Measurements from ENCODE around the gene FGF16.
A peak's percentile ranks its signal among the peaks of the same experiment; 100 is the strongest.

Gene FGF16

GRCh38 chrX:77434962-77435361 is 12.2 kb upstream of the FGF16 start:
- H3K9me3 Mint-ChIP-seq = no peaks in the 10 kb centered on the region
- H3K4me1 Mint-ChIP-seq = no peaks in the 10 kb centered on the region
- no peak for DNase-seq (ENCODE audit: low spot score in 2 of 2)
- no peak for ATAC-seq (replicated peaks; ENCODE audit: extremely low read depth, poor library complexity, severe bottlenecking)
- no peaks in the 10 kb centered on the region for H3K27me3 Mint-ChIP-seq
- no peak overlapping the region for H3K27ac Mint-ChIP-seq (ENCODE audit: low read depth)
- H3K4me3 Mint-ChIP-seq = no peak overlapping the region
- H3K36me3 Mint-ChIP-seq (ENCODE audit: insufficient read depth) = no peaks in the 10 kb centered on the region

DNA sequence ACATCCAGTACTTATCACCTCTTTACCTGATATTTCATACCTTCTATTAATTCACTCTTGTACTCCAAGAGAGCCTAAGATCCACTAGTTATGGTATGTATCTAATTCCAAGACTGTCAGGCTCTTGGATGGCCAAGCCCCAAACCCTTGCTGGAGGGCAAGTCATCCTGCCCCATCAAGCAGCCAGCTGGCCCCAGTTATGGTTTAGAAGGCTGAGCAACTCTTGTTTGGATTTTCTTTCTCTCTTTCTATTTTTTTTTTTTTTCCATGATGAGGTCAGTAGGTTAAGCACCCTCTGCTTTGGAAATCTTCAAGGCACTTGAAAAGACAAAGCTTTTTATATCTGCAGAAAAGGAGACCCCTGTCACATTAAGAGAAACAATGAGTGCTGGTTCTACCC is 10.9 kb upstream of the FGF16 start:
- H3K4me1 Mint-ChIP-seq = no peaks in the 10 kb centered on the region
- no peak overlapping the region for H3K27ac Mint-ChIP-seq (ENCODE audit: low read depth)
- no peak for DNase-seq (ENCODE audit: low spot score in 2 of 2)
- ATAC-seq (replicated peaks; ENCODE audit: extremely low read depth, poor library complexity, severe bottlenecking) = no peak
- H3K27me3 Mint-ChIP-seq = no peaks in the 10 kb centered on the region
- no peaks in the 10 kb centered on the region for H3K36me3 Mint-ChIP-seq (ENCODE audit: insufficient read depth)
- H3K9me3 Mint-ChIP-seq = no peaks in the 10 kb centered on the region
- H3K4me3 Mint-ChIP-seq = no peak overlapping the region

DNA sequence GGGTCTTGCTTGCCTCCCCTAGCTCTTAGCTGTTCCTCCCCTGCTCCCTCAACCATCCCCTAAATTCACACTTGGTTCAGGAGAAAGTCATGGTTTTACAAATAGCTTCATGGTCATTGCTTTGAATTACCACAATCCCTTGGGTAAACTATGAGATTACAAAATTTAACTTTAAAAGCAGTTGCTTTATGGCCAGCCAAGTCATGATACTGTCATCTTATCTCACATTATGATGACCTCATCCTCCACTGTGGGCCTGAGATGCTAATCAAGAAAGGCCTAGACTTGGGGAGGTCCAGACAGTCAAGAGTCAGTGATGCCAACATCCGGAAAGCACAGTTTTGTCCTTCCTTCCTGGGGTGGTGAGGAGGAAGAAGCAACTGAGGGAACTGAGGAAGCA is 10.5 kb upstream of the FGF16 start:
- DNase-seq (ENCODE audit: low spot score in 2 of 2) (no peak), ATAC-seq (replicated peaks; ENCODE audit: extremely low read depth, poor library complexity, severe bottlenecking) (no peak)
- no peaks in the 10 kb centered on the region for H3K36me3 Mint-ChIP-seq (ENCODE audit: insufficient read depth)
- no peaks in the 10 kb centered on the region for H3K27me3 Mint-ChIP-seq
- no peaks in the 10 kb centered on the region for H3K9me3 Mint-ChIP-seq
- no peaks in the 10 kb centered on the region for H3K4me1 Mint-ChIP-seq
- no peak overlapping the region for H3K27ac Mint-ChIP-seq (ENCODE audit: low read depth)
- no peak overlapping the region for H3K4me3 Mint-ChIP-seq

DNA sequence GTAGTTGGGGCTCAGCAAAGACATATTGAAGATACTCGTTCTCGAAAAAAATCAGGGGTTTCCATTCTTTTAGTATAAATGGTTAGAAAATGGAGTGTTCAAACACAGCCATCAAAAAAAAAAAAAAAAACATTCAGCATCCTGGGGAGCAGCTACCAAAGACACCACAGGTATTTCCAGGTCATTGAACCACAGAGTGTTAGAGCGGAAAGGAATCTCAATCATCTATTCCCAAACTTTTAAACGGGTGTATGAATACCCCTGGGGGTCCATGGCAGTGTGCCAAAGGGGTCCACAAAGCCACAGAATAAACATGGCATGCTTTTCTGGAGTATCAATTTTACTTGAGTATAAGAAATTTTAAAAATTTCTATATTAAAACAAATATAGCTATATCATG is 6.9 kb upstream of the FGF16 start:
- H3K27ac Mint-ChIP-seq (ENCODE audit: low read depth) = no peak overlapping the region

DNA sequence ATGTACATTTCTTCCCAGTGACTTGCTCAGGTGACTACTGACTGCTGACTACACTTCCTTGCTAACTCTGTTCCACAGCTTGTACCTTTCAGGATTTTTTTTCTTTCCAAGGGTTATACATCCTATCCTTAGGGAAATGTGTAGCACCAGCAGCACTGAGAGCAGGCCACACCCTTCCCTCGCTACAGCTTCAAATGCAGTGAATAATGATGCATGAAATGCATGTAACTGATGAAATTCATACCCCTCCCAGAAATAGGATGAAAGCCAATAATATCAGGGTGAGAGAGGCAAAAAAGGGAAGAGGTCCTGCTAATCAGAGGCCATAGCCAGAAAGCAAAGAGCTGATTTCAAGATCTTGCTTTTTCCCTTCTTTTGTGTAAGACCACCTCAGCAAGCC is 6.2 kb upstream of the FGF16 start:
- no peaks in the 10 kb centered on the region for H3K4me1 Mint-ChIP-seq
- no peaks in the 10 kb centered on the region for H3K9me3 Mint-ChIP-seq
- H3K36me3 Mint-ChIP-seq (ENCODE audit: insufficient read depth) = no peaks in the 10 kb centered on the region
- H3K4me3 Mint-ChIP-seq = no peak overlapping the region
- DNase-seq (ENCODE audit: low spot score in 2 of 2) (no peak), ATAC-seq (replicated peaks; ENCODE audit: extremely low read depth, poor library complexity, severe bottlenecking) (no peak)
- peaks cover 19% of the 10 kb centered on the region for H3K27me3 Mint-ChIP-seq
- no peak overlapping the region for H3K27ac Mint-ChIP-seq (ENCODE audit: low read depth)

More for the DNA sequence above, 6.9 kb upstream of the FGF16 start:
- DNase-seq (ENCODE audit: low spot score in 2 of 2) (no peak), ATAC-seq (replicated peaks; ENCODE audit: extremely low read depth, poor library complexity, severe bottlenecking) (no peak)
- Mint-ChIP-seq H3K36me3 (ENCODE audit: insufficient read depth) (no peaks in the 10 kb centered on the region), H3K4me1 (no peaks in the 10 kb centered on the region), H3K9me3 (no peaks in the 10 kb centered on the region), H3K4me3 (no peak overlapping the region), H3K27me3 (peaks cover 12% of the 10 kb centered on the region)

GRCh38 chrX:77441479-77441878 is 5.7 kb upstream of the FGF16 start:
- no peak overlapping the region for H3K27ac Mint-ChIP-seq (ENCODE audit: low read depth)
- no peaks in the 10 kb centered on the region for H3K36me3 Mint-ChIP-seq (ENCODE audit: insufficient read depth)
- H3K27me3 Mint-ChIP-seq = peaks cover 24% of the 10 kb centered on the region
- H3K9me3 Mint-ChIP-seq = no peaks in the 10 kb centered on the region
- H3K4me1 Mint-ChIP-seq = no peaks in the 10 kb centered on the region
- no peak overlapping the region for H3K4me3 Mint-ChIP-seq
- ATAC-seq (replicated peaks; ENCODE audit: extremely low read depth, poor library complexity, severe bottlenecking) (no peak), DNase-seq (ENCODE audit: low spot score in 2 of 2) (no peak)

GRCh38 chrX:77442728-77443127 is 4.5 kb upstream of the FGF16 start:
- DNase-seq (ENCODE audit: low spot score in 2 of 2) (no peak), ATAC-seq (replicated peaks; ENCODE audit: extremely low read depth, poor library complexity, severe bottlenecking) (no peak)
- H3K4me1 Mint-ChIP-seq = no peaks in the 10 kb centered on the region
- H3K27me3 Mint-ChIP-seq = peaks cover 32% of the 10 kb centered on the region
- H3K27ac Mint-ChIP-seq (ENCODE audit: low read depth) = no peak overlapping the region
- peaks cover 1% of the 10 kb centered on the region for H3K36me3 Mint-ChIP-seq (ENCODE audit: insufficient read depth)
- no peaks in the 10 kb centered on the region for H3K9me3 Mint-ChIP-seq
- no peak overlapping the region for H3K4me3 Mint-ChIP-seq

GRCh38 chrX:77444075-77444474 is 3.1 kb upstream of the FGF16 start:
- Mint-ChIP-seq H3K27me3 (peaks cover 32% of the 10 kb centered on the region), H3K27ac (ENCODE audit: low read depth) (no peak overlapping the region), H3K36me3 (ENCODE audit: insufficient read depth) (peaks cover 1% of the 10 kb centered on the region), H3K4me1 (no peaks in the 10 kb centered on the region), H3K4me3 (no peak overlapping the region), H3K9me3 (no peaks in the 10 kb centered on the region)
- DNase-seq (ENCODE audit: low spot score in 2 of 2) (no peak), ATAC-seq (replicated peaks; ENCODE audit: extremely low read depth, poor library complexity, severe bottlenecking) (no peak)

- Mint-ChIP-seq H3K9me3 (no peaks in the 10 kb centered on the region), H3K4me1 (no peaks in the 10 kb centered on the region), H3K27ac (ENCODE audit: low read depth) (no peak overlapping the region), H3K4me3 (no peak overlapping the region), H3K36me3 (ENCODE audit: insufficient read depth) (peaks cover 1% of the 10 kb centered on the region), H3K27me3 (peaks cover 32% of the 10 kb centered on the region)
- no peak for DNase-seq (ENCODE audit: low spot score in 2 of 2)
- no peak for ATAC-seq (replicated peaks; ENCODE audit: extremely low read depth, poor library complexity, severe bottlenecking)
Observed at GRCh38 chrX:77444545-77444944, 2.6 kb upstream of the FGF16 start.

DNA sequence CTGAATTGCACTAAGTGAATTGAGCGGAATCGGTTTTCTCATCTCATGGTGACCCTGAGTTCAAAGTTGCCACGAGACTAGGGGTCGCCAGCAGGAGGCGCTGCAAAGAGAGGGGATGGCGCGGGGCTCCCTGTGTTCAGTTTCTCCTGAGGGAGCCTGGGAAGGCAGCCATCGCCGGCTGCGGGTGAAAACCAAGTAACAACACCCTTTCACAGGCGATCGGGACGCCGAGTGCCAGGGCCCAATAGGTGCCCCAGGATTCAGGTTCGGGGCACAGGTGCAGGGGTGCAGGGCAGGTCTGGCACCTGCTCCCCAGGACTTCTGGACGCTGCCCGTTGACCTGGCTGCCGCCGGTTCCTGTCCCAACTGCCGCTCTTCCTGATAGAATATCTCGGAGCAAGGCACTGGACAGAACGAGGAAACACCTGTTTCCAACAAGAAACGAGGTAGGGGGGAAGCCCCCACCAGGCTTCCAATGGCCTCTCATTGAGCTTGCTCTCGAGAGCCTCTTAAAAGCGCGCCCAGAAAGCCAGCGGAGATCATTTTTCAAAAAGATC is 1.1 kb upstream of the FGF16 start:
- H3K27ac Mint-ChIP-seq (ENCODE audit: low read depth) = no peak overlapping the region
- ATAC-seq (replicated peaks; ENCODE audit: extremely low read depth, poor library complexity, severe bottlenecking) = no peak
- H3K4me3 Mint-ChIP-seq = peak overlapping the region; percentile 55
- DNase-seq (ENCODE audit: low spot score in 2 of 2) = no peak
- no peaks in the 10 kb centered on the region for H3K4me1 Mint-ChIP-seq
- H3K36me3 Mint-ChIP-seq (ENCODE audit: insufficient read depth) = peaks cover 1% of the 10 kb centered on the region
- H3K9me3 Mint-ChIP-seq = no peaks in the 10 kb centered on the region
- H3K27me3 Mint-ChIP-seq = peaks cover 32% of the 10 kb centered on the region

GRCh38 chrX:77447653-77448569 is 722 bp downstream of the FGF16 start:
- no peaks in the 10 kb centered on the region for H3K4me1 Mint-ChIP-seq
- H3K27me3 Mint-ChIP-seq = peaks cover 32% of the 10 kb centered on the region
- DNase-seq (ENCODE audit: low spot score in 2 of 2) (no peak), ATAC-seq (replicated peaks; ENCODE audit: extremely low read depth, poor library complexity, severe bottlenecking) (no peak)
- no peaks in the 10 kb centered on the region for H3K9me3 Mint-ChIP-seq
- H3K4me3 Mint-ChIP-seq = peak overlapping the region; percentile 55
- peaks cover 1% of the 10 kb centered on the region for H3K36me3 Mint-ChIP-seq (ENCODE audit: insufficient read depth)
- H3K27ac Mint-ChIP-seq (ENCODE audit: low read depth) = no peak overlapping the region

GRCh38 chrX:77450415-77450814 is 3.2 kb downstream of the FGF16 start:
- DNase-seq (ENCODE audit: low spot score in 2 of 2) (no peak), ATAC-seq (replicated peaks; ENCODE audit: extremely low read depth, poor library complexity, severe bottlenecking) (no peak)
- Mint-ChIP-seq H3K36me3 (ENCODE audit: insufficient read depth) (peaks cover 1% of the 10 kb centered on the region), H3K27me3 (peaks cover 19% of the 10 kb centered on the region), H3K27ac (ENCODE audit: low read depth) (no peak overlapping the region), H3K4me1 (no peaks in the 10 kb centered on the region), H3K9me3 (no peaks in the 10 kb centered on the region), H3K4me3 (no peak overlapping the region)

DNA sequence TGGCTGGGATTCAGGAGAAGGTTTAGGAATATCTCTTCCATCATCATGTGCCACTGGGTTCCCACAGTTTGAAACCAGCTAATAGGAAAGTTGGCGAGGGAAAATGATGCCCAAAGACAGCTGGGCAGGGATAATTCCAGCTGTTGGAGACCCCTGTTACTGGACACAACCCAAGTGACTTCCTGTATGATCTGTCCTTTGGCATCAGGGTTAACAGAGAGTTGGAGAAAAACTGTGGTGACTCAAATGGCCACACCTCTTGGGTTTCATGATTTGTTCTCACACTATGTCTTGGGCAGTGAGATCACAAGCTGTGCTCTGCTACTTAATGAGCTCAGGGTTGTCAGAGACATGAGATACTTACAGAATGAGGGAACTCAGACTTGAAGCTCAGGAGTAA is 3.8 kb downstream of the FGF16 start:
- H3K9me3 Mint-ChIP-seq = no peaks in the 10 kb centered on the region
- H3K4me3 Mint-ChIP-seq = no peak overlapping the region
- H3K36me3 Mint-ChIP-seq (ENCODE audit: insufficient read depth) = peaks cover 1% of the 10 kb centered on the region
- H3K27me3 Mint-ChIP-seq = peaks cover 13% of the 10 kb centered on the region
- DNase-seq (ENCODE audit: low spot score in 2 of 2) (no peak), ATAC-seq (replicated peaks; ENCODE audit: extremely low read depth, poor library complexity, severe bottlenecking) (no peak)
- no peak overlapping the region for H3K27ac Mint-ChIP-seq (ENCODE audit: low read depth)
- H3K4me1 Mint-ChIP-seq = no peaks in the 10 kb centered on the region
